ENCODE data around the gene LIPI.

- no peak for TF ChIP-seq YY1 (IDR thresholded peaks at IDR 0.05; ENCODE audit: insufficient read depth, insufficient read length)
- no peak for TF ChIP-seq ZNF274 (IDR thresholded peaks at IDR 0.05; ENCODE audit: low read depth, low read length)
Observed at GRCh38 chr21:14088391-14088790, 122.4 kb downstream of the LIPI start.
